HG03135 (cell line): Measurements from ENCODE around the gene ACSL4.
"Not testable (repeated sequence)": the region's sequence is repeated elsewhere in the genome, so short reads cannot be mapped to it uniquely, and the experiment has no call there.

Source experiments
- ATAC-seq: cut with Tn5 transposase; IDR thresholded peaks from one replicate; pipeline ENCODE4 v1.9.1; 2021; ENCODE audit warnings: mild to moderate bottlenecking, moderate library complexity; ENCODE audit not compliant: unreplicated experiment

ACSL4 gene

DNA sequence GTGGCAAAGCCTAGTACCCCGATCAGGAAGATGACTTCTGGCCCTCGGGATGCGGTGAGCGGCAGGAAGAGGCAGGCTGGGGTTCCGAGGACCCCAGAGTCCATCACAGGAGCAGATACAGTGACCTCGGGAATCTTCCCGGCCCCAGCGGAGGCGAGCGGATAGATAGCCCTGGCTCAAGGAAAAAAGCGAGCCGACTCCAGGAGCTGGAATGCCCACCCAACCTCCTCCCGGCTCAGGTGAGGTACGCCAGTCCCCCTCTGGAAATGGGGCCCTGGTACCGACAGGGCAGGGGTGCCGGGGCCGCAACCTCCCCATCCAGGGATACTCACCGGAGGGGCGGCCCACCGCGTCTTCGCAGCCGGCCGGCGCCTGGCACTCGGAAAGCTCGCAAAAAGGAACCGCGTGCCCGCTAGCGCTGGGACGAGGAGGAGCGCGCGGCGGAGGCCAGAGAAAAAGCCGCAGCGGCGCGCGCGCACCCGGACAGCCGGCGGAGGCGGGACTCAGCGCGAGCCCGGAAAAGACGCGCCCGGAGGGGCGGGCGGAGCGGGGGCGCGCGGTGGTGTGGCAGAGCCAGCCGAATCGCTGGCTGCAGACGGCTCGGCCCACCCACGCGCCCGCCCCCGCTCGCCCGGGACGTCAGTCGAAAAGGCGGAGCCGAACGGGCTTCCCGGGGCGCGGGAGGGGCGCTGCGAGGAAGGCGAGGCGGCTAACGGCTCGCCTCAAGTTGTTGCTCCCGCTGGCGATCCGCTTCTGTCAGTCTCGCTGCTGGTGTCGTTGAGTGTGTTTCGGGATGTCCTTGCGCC lies at the start of gene ACSL4:
Gene ACSL4, minus strand, starts transcription at position 451 of the 806 bp plus-strand sequence. CDS start 49,894 bp downstream, outside the sequence.
- ATAC-seq: peak; percentile 84

GRCh38 chrX:109777749-109778148 lies 44.7 kb upstream of the ACSL4 start:
- ATAC-seq: no peak

DNA sequence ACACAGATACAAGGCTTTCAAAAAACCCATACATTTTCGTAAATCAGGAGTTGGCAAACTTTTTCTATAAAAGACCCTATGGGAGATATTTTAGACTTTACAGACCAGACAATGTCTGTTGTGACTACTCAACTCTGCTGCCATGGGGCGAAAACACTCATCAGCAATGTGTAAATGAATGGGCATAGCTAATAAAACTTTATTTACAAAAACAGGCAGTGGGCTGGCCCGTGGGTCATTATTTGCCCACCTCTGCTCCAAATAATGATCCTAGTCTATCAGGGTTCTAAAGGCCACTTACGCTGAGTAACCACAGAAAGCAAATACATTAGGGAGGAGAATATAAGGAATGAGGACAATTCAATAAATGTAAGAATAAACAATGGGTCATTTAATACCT lies 43.9 kb upstream of the ACSL4 start:
- ATAC-seq: no peak

DNA sequence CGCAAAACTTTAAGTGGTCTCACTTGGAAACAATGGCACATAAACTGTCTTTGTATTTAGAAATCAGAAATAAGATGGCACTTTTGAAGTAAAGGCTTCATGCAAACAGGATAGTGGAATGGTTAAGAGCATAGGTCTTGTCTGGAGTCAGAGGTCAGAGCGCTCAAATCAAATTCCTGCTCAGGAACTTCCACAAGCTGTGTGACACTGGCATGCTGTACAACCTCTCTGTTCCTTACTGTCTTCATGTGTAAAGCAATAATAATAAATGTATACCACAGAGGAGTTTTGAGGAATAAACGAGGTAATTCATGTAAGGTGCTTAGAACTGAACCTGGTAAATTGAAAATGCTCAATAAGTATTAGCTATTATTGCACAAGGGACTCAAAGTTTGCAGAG lies 43.4 kb upstream of the ACSL4 start:
- ATAC-seq: no peak

DNA sequence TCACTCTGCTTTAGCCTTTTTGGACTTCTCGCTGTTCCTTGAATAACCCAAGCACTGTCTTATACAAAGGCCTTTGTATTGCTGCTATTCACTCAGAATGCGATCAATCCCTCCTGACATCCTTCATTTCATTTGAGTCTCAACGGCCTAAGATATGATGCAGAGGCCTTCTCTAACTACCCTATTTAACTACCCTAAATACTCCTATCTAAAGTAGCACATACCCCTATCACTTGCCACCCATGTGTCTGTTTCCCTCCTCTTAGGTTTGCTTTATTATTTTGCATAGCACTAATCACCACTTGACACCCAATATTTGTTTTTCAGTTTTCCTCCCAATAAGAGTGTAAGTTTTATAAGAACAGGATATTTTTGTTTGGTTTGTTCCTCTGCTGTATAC lies 42.3 kb upstream of the ACSL4 start:
- ATAC-seq: no peak

- peak; percentile 99 for ATAC-seq
Observed at GRCh38 chrX:109774706-109775105, 41.6 kb upstream of the ACSL4 start.

GRCh38 chrX:109774136-109774535 lies 41.1 kb upstream of the ACSL4 start:
- ATAC-seq: no peak

- no peak for ATAC-seq
Observed at GRCh38 chrX:109773374-109773773, 40.3 kb upstream of the ACSL4 start.

DNA sequence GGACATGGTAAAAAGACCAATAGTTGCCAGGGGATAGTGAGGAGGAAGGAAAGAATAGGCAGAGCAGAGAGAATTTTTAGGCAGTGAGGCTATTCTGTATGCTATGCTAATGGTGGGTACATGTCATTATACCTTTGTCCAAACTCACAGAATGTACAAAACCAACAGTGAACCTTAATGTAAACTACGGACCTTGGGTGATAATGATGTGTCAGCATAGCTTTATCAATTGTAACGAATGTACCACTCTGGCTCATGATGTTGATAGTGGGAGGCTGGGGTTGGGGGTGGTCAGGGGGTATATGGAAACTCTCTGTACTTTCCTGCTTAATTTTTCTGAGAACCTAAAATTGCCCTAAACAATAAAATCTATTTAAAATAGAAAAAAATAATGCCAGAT lies 37.7 kb upstream of the ACSL4 start:
- ATAC-seq: no peak

- no peak for ATAC-seq
Observed at GRCh38 chrX:109760922-109761250, 27.8 kb upstream of the ACSL4 start.

DNA sequence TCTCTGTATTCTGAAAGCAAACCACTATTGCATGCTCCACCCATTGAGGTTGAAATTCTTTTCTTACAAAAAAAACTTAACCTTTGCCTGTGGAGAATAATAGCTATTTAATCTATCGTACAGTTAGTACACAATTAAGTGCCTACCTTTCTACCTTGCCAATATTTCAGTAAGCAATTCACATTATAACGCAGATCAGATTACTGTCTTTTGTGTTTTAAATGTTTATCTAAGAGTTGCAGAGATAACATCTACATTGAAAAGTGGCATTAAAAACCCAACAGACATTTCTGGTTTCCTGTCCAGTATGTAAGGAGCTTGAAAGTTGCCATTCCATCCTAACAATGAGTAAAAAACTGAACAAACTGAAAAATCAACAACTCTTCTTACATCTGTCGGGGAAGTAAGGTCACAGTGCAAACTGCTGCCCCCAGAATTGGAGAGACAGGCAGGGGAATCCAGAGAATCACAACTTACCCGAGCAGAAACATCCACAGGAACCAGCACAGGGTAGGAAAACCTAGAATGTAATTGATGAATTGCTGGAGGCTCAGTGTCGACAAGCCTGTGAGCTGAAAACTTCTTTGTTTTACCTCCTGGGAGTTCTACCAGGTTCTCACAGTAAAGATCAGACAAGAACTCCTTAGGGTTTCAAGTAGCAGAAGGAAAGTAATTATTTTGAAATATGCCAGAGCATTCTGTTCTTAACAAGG lies 27.3 kb upstream of the ACSL4 start:
- no peak for ATAC-seq

- ATAC-seq: no peak
Observed at GRCh38 chrX:109753256-109753655, 20.2 kb upstream of the ACSL4 start.

DNA sequence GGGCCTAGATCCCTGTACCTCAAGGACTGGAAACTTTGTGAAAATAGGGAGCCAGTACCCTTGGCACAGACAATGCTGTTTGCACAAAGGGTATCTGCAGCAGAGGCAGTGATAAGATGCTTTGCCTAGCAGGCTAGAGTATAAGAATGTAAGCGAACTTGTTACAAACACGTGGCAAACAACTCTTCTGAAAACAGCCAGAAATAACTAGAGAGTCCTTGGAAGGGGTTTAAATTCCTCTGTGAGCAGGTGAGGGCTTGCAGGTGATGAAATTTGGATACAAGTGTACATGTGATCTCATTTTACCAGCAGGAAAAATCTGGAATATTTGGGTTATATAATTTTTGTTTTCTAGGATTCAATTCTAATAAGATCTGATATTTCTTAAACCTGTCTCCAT lies 18.6 kb upstream of the ACSL4 start:
- no peak for ATAC-seq

GRCh38 chrX:109749207-109749606 lies 16.1 kb upstream of the ACSL4 start:
- no peak for ATAC-seq

DNA sequence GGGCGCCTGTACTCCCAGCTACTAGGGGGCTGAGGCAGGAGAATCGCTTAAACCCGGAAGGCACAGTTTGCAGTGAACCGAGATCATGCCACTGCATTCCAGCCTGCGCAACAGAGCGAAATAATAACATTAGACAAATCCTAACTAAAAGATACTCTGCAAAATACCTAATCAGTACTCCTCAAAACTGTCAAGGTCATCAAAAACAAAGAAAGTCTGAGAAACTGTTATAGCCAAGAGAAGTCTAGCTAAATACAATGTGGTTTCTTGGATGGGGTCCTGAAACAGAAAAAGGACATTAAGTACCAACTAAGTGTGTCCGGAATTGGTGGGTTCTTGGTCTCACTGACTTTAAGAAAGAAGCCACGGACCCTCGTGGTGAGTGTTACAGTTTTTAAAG lies 14.6 kb upstream of the ACSL4 start:
- no peak for ATAC-seq

GRCh38 chrX:109742722-109743121 lies 9.7 kb upstream of the ACSL4 start:
- no peak for ATAC-seq

GRCh38 chrX:109740896-109741295 lies 7.8 kb upstream of the ACSL4 start:
- not testable (repeated sequence) for ATAC-seq

- no peak for ATAC-seq
Observed at GRCh38 chrX:109740433-109740809, 7.4 kb upstream of the ACSL4 start.

DNA sequence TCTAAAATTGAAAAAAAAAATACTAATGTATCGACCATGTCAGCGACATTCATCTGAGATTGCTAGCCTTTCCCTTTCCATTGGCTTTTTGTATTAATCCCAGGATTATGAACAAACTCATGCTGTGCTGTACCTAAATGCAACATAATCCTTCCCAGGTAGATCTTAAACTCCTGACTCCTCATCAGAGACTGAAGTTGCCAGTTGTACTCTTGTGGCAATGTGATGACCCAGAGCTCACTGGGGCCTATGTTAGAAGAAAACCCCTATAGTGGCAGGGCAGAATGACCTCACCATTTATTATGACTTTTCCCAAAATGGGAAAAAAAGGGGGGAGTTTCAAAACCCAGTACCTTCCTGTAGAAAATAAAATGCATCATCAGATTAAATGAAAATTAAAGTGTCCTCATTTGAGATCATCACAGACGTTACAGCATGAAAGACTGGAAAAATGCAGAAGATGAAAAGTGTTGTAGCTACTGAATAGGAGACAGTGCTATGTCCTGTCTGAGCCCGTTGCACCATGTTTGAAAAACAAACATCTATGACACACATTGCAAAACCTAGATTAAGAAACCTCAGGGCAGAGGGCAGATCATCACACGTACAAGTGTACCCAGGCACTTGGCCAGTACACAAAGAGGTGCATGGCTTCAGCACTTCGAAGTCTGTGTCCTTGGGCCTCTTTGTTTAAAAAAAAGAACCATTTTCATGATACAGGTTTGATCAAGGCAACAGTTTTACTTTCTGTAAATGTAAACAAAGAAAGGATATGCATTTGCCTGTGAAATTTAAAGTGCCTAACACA lies 6.8 kb upstream of the ACSL4 start:
- no peak for ATAC-seq

- ATAC-seq: no peak
Observed at GRCh38 chrX:109735202-109735744, 2.2 kb upstream of the ACSL4 start.

GRCh38 chrX:109733613-109734083 lies 591 bp upstream of the ACSL4 start:
- ATAC-seq: no peak
